NCI-H1417 treated with DMSO at 0.1 percent for 48 hours (cell line): Measurements from ENCODE around the gene TRABD2B.

Experiments
- DNase-seq: peaks from one replicate; lab custom pipeline; 2025; lab: John Stamatoyannopoulos, UW

TRABD2B gene

DNA sequence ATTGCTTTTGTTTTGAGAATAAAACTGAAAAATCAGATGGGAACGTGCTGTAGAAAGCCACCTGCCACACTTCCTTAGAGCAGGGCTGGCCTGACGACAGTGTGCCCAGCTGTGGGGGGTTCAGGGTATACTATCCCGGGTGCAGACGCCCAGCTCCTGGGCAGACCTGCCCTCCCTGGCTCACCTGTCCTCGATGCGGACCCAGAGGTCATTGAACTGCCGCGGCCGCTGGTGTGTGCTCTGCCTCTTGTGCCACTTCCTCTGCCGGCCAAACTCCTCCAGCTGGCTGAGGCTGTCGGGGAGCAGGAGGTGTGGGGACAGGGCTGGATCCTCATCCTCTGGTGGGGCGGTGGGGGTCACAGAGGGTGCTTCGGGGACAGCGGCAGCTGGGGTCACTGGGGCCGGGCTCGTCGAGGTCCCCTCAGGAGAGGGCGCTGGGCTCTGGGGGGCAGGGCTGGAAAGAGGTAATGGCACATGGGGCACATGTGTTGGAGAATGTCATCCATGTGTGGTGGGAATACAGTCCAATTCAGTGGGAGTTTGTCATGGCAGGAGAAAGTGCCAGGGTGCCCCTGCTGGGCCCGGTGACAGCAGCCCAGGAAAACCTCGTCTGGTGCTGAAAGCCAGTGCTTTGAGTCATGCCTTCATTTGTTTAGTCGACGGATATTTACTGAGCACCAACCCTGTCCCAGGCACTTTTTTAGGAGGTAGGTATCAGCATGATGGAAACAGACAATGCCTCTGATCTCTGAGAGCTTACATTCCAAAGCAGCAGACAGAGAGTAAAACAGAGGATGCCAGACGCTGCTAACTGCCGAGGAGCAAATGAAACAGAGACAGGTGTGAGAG, 222.0 kb downstream of the TRABD2B start:
- DNase-seq = no peak

DNA sequence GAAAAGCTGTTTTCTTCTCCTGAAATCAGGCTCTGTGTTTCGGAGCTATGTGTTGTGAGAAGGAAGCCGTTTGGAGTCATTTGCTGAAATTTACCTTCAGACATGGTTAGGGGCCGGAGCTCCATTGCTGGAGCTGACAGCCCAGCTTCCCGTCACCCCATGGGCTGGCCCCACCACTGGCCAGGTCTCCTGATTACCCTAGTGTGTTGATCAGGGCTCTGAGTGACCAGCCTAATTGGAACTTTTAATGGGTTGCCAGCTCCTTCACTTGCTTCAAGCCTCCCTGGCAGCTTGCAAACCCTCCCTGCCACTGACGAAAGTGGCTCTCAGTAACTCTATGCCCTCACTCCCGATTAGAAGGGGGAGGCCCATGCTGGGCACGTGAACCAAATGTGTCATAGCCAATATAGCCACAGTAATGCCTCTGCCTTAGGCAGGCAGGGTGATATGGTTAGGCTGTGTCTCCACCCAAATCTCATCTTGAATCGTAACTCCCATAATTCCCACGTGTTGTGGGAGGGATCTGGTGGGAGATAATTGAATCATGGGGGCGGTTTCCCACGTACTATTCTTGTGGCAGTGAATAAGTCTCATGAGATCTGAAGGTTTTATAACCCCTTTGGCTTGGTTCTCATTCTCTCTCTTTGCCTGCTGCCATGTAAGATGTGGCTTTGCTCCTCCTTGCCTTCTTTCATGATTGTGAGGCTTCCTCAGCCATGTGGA, 224.1 kb downstream of the TRABD2B start:
- DNase-seq = no peak

DNA sequence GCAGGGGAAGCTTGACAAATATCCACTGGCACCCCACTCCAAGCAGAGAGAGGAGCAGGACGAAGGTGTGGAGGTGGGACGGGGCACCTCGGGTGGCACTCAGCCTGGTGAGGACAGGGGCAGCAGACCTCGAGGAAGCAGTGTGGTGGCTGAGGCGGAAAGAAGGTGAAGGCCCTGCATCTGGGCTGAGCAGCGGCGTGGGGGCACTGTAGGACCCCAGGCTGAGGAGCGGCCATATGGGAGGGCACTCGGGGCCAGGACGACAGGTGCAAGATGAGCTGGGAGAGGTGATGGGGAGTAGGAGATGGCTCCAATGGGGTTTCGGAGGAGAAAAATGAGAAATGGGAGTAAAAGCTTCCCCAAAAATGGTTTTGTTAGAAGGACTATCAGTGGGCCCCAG, 224.9 kb downstream of the TRABD2B start:
- DNase-seq = no peak

DNA sequence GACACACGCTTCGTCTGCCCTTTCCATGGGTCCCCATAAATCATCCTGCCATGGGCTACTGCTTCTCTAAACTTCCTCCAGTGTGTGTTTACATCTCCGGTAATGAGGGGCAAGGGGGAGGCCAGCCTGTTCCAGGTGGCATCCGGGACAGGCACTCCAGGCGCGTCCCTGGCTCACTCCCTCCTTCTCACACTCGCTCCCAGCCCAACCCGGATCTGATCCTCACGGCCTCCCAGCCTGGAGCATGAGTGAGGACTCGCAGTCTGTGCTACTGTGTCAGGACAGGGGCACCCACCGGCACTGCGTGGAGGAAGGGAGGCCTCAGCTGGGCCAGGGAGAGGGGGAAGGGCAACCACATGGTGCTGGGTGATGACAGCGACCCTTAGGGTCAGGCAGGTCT, 225.4 kb downstream of the TRABD2B start:
- DNase-seq = no peak

DNA sequence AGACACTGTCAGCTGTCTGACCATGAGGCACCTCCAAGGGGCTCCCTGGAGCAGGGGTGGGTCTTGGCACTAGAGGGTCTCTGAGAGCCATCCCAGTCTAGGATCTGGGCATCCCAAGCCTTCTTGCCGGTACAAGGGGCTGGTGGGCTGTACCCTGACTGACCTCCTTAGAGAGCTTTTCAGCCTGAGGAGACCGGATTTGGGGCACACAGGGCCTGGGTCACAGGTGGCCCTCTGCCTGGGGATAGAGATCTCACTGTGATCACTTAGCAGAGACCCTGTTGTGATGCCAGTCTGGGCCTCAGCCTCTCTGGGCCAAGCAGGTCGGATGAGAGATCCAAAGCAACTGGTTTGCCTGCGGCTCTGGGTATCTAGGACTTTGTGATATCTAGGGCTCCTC, 227.2 kb downstream of the TRABD2B start:
- DNase-seq = no peak

DNA sequence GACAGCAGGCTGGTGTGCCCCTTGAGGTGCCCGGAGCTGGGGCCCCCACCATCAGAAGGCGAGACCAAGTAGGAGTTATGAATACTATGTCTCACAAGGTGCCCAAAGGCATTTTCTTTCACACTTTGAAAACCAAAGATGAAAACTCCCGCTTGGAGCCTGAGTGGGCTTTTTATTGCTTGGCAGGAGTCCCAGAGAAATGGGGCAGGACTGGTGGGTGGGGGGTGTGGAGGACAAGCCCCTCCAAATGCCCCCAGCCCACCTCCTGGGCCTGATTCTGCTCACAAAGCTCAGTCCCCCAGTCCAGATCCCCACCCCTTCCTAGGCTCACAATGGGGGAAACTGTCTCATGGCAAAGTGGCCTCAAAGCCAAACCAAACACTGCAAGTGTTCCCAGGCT, 227.9 kb downstream of the TRABD2B start:
- DNase-seq = no peak

DNA sequence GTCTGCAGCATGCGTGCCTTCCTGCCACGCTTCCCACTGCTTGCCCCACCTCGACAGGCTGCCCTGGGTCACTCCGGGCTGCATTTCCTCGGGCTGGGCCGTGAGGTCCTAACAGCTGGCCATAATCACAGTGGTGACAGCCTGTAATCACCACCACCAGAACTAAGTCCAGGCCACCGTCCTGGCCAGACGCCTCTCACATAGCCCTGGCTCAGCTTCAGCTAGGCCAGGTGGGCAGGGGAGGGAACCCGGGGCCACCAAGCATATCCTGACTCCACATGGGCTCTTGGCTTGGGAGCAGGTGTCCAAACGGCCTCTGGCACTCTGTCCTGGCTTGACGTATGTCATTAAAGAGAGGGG, 229.5 kb downstream of the TRABD2B start:
- DNase-seq = no peak

DNA sequence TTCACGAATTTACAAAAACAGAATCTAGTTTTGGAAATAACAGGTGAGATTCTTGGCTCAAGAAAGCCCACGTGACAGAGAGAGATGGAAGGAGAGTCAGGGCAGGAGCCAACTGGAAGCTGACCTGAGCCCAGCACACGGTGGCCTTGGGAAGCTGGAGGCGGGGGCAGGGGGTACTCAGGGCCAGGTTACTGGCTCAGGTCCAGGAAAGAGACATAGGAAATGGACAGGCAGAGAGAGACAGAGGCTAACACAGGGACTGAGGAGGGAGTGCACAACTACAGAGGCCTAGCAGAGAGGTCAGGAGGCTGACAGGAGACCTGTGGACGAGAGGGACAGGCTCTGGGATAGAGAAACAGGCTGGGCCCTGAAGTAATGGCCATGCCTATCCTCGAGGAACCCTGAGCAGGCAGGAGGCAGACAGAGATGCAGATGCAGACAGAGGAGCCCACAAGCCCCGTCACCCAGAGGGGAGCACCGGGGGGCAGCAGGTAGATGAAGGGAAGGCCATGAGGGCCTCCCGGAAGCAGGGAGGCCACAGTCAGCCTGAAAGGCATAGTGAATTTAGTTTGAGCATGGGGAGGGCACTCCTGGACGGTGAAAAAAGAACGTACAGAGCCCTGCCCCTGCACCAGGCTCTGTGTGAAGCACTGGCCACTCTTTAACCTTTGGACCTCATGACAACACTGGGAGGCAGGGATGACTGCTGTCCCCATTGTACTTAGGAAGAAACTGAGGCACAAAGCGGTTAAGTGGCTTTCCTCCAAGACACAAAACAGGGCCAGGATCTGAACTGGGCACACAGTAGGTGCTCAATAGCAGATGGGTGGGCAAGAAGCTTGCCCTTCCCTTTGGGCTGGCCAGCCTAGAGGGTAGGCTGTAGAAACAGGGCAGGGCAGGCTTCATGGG, 230.1 kb downstream of the TRABD2B start:
- no peak for DNase-seq

DNA sequence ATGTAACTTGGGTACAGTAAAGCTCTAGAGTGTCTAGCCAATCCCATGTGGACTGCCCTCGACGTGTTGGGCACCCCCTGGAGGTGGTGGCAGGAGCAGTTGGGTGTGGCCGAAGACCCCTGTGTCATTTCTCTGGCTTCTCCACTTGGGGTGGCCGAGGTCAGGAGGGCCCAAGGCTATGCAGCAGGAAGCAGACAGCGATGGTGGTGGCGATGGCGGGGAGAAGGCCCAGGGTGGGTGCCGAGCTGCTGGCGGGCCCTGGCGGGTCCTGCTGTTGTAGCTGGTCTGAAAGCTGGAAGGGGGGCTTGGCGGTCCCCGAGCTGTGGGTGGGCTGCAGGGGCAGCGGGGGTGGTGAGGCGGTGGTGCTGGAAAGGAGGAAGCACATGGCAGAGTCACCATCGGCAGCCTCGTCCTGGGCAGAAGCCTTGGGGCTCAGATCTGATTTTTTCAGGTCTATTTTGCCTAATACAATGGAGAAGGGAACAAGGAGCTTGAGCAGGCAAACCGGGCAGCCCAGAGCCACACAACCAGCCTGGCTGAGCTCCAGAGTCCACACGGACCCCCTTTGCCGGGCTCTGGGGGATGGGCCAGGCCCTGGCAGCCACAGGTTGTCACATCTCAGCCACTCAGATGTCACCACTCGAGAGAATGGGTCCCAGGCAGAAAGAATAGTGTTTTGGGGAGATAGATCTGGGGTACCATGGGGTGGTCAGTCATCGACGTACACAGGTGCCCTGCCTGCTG, 231.3 kb downstream of the TRABD2B start:
- DNase-seq = no peak

DNA sequence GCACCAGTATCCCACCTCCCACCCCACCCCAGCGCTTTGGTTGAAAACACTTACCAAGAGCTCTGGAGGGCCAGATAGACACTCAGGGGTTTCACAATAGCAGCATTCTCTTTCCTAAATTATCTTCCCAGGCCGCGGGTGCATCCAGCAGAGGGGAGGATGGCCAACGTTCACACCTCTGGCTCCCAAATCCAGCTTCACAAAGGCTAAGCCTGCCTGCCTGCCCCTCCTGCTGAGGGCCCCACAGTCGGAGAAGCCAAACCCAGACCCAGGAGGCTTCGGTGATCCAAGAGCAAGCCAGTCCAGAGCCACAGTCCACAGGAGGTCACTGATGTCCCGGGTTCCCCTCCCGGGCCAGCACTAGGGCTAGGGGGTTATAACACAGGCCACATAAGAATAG, 231.9 kb downstream of the TRABD2B start:
- DNase-seq = no peak

DNA sequence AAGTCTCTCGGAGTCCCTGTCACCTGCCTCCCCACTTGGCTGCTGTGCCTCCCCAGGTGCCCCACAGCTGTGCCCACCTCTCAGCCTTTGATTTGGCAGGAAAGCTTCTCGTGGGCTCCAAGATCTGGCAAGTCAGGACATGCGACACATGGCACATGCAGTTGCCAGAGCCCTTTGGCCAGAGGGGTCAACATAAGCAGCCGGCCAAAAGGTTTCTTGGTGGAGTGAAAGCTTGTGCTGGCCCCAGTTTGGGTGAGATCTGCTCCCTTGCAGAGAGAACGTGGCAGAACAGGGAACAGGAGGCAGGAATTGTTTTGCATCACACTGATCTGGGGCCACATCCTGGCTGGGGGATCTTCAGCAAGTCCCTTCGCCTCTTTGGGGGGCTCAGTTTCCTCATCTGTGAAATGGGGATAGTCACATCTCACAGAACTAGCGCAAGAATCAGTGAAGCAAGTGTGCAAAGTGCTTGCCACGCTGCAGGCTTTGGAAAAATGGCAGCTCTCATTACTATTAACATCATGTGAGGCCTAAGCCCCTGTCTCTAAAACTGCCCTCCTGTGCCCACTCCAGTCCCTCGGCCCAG, 232.6 kb downstream of the TRABD2B start:
- no peak for DNase-seq

DNA sequence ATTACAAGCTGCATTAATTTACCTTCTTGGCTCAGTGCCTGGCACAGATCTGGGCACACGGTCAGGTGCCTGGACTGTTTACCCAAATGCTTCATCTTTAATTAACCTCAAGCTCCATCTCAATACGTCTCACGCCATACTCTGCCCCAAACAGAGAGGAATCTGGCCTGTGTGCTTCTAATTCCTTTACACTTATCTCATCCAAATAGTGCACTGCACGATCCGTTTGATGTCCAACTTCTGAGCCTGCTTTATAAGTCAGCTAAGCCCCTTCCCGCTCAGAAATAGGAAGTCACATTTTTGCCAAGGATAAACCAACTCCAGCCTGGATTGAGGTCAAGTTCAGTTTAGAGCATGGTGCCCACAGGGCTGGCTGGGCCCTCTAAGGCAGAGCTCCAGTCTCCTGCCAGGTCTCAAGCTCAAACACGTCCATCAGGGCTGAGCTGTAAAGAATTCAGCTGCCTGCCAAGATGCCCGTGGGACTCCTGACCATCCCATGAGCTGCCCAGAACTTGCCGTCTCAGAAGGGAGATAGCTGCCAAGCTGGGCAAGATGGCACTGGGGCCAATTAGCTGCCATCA, 233.5 kb downstream of the TRABD2B start:
- no peak for DNase-seq

DNA sequence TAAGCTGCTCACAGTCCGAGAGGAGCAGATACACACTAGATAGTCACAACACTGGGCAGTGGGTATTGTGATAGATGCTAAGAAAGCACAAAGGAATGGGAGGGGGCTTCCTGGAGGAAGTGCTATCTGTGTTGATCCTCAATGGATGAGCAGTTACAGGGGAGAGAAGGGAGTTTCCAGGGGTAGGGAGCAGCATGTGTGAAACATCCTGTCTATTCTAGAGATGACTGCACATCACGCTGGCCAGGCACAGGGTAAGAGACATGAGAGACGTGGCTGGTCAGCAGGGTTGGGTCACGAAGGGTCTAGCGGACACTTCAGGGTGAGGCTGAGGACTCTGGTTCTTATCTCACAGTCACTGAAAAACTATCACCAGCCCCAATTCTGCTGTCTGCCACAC, 235.2 kb downstream of the TRABD2B start:
- DNase-seq = no peak

DNA sequence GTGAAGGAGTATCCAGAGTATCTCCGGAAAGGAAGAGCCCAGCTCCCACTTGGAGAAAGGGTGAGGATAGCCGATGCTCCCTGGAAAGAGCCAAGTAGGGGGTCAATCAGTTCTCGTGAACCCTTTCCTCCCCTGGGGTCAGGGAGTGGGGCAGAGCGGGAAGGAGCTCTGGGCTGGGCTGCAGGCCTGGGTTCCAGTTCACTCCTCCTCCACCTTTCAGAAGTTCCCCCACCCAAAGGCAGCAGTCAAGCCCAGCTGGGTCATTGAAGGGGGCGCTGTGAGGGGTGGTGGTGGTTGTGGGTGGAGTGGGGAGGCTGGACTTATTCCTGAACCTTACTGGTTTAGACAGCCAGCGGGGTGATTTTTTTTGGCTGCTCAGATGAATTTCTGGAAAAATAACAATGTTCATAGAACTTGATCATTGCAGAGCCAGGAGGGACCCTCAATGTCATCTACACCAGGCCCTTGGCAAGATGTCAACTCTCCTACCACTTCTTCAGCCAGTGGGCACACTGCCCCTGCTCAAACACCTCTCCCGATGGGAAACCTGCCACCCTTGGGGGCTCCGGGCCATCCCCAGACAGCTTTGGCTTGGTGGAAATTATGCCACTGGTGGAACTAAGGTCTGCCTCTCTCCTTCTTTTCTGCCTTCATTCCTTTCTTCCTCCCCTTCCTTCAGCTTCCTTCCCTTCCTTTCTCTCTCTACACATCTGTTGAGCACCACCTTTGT, 235.8 kb downstream of the TRABD2B start:
- DNase-seq = no peak

DNA sequence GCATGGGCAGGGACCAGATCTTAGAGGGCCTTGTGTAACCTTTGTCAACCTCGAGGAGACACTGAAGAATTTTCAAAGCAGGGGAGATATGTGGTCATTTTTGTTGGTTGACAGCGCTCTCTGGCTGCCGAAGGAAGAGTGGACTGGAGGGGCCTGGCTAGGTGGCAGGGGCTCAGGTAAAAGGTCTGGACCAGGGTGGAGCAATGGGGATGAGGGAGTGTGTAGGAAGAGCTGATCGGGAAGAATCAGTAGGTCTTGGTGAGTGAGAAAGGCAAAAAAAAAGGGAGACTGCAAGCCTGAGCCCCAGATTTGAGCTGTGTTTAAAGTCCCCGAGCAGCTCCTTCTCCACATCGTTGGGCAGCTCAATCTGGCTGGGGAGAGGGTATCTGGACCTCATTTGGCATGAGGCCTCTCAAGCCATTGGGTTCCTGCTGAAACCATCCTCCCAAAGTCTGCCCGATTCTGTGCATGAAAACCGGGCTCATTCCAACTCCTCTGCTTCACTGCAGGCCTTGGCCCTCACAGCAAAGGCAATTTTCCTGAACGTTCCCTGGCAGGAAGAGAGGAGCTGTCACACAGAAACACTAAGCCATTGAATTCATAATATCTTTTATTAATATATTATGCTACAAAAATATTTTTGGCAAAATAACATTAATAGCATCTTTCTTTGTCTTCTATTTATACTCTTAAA, 237.1 kb downstream of the TRABD2B start:
- DNase-seq = no peak

DNA sequence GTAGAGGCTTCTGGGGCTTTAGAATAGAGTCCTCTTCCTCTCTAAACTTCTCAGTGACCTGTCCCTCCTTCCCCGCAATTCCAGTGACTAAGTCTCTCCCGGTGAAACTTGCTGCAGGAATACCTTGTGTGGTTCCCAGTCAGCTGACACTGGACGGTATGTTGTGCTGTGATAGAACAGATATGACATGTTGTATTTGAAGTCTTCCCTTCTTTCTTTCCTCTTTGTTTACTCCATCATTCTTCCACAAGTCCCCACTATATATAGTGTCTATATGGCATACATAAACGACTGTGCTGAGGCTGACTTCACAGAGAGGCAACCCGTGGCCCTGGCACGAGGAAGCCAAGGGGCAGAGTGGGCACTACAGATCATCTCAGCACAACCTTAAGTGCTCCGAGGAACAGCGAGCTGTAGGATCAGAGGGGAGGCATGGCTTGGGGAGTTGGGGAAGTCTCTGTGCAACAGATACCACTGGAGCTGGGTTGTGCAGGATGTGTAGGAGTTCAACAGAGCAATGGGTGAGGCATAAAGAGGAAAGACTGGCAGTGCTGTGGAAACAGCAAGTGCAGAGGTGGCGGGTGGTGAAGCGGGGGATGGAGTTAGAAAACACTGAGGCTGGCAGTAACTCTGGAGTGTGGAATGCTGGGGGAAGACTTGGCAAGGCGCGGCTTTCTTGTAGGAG, 237.8 kb downstream of the TRABD2B start:
- no peak for DNase-seq

DNA sequence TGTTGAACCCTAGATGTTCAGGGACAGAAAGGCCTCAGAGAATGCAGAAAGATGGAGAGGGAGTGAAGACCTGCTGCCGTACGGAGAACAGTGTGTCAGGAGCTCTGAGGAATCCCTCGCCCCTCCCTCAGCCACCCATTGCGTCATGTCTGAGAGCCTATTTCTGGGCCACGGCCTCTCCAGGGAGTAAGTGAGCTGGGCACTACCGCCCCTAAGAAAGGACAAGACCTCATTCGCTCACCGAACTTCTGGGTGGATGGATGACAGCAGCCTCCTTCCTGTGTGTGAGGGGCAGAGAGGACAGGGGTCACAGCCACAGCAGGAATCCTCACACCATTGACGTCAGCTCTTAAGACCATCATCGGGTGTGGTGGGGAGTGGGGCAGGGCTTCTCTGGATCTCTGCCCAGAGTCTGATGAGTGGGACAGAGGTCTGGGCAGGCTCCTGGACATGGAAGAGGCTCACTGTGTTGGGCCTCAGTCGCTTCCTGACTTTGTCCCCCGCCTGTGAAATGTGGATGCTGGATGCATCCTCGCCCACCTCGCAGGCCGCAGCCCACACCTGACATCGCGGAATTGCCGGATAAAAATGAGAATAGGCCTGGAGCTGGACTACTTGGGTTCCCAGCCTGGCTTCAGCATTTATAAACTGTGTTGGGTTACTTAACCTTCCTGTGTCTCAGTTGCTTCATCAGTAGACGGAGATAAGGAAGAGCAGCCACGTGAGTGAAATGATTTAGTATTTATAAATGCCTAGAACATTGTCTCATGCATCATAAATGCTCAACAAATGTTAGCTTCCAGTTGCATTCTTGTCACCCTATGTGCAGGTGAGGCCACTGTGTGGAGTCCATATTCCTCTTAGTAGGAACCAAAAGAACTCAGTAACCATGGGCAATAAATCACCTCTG, 238.6 kb downstream of the TRABD2B start:
- DNase-seq = no peak
